GM13977 (cell line): ENCODE measurements around the gene DNAH10.

Source experiments
- DNase-seq: peaks from one replicate; pipeline ENCODE4 v3.0.0; 2012; ENCODE audit warnings: low spot score
- in situ Hi-C: fragments of 300-500 bp; cut with MboI; formaldehyde crosslinking; loops from one replicate; pipeline ENCODE4 v1.12.0; 2022; ENCODE audit warnings: low sequenced_read_pairs, low pct_unique_long_range_greater_than_20kb, mixed read lengths, inconsistent platforms; ENCODE audit not compliant: unreplicated experiment
- TF ChIP-seq, protein P1 (sequence below): IDR thresholded peaks from 2 replicates; pipeline ENCODE4 v1.5.1; 2012; ENCODE audit warnings: mild to moderate bottlenecking, control low read depth; ENCODE audit not compliant: insufficient read depth; ENCODE audit errors: extremely low read depth, missing control alignments

The DNAH10 gene

DNA sequence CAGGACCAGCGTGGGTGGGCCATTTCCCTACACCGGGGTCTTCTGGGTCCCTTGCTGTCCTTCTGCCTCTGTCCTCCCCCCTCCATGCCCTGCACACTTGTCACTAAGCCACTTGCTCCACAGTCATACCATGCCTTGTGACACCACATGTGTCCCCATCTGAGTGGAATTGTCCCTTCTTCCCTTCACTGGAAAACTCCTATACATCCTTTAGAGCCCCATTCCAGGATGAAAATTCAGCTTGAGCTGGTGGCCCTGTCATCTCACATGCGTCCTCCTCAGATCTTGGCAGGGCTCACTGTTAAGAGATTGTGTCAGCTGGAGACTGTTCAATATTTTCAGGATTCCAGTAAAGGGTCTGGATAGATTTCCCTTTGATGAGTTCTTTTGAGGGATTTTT lies 87.4 kb downstream of the DNAH10 start:
- TF ChIP-seq, protein P1, sequence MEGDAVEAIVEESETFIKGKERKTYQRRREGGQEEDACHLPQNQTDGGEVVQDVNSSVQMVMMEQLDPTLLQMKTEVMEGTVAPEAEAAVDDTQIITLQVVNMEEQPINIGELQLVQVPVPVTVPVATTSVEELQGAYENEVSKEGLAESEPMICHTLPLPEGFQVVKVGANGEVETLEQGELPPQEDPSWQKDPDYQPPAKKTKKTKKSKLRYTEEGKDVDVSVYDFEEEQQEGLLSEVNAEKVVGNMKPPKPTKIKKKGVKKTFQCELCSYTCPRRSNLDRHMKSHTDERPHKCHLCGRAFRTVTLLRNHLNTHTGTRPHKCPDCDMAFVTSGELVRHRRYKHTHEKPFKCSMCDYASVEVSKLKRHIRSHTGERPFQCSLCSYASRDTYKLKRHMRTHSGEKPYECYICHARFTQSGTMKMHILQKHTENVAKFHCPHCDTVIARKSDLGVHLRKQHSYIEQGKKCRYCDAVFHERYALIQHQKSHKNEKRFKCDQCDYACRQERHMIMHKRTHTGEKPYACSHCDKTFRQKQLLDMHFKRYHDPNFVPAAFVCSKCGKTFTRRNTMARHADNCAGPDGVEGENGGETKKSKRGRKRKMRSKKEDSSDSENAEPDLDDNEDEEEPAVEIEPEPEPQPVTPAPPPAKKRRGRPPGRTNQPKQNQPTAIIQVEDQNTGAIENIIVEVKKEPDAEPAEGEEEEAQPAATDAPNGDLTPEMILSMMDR: no peak
- no peak for DNase-seq
- in situ Hi-C loops: no loop called here

DNA sequence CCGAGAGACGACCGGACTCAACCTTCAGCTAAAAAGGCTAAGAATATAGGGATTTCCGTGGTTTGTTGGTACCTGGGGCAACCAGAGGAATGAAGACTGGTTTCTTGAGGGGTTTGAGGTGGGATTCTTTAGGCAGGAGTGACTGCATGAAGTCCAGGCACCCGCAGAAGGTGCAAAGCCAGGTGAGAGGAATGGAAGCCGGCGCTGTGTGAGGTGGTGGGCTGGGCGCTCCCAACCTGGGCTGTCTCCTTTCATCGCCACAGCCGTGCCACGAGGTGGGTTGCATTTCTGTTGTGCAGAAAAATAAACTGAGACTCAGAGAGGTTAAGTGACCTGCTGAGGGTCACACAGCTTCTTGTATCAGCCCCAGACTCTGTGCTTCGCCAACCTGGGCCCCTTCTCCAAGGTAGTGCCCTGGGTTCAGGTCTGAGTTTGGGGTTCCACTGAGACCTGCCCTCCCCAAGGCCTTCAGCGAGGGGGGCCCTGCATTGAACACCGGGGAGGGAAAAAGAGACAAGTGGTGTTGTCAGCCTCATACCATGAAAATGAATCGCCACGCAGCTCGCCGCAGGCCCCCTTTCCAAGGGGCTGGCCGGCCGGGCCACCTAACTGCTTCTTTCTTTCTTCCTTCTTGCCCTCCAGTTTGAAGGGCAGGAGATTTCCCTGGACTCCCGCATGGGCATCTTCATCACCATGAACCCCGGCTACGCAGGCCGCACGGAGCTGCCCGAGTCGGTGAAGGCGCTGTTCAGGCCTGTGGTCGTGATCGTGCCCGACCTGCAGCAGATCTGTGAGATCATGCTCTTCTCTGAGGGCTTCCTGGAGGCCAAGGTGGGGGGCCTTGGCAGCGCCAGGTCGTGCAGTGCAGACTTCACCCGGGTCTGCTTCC lies 88.4 kb downstream of the DNAH10 start:
- in situ Hi-C loops: no loop called here
- TF ChIP-seq, protein P1: no peak

DNA sequence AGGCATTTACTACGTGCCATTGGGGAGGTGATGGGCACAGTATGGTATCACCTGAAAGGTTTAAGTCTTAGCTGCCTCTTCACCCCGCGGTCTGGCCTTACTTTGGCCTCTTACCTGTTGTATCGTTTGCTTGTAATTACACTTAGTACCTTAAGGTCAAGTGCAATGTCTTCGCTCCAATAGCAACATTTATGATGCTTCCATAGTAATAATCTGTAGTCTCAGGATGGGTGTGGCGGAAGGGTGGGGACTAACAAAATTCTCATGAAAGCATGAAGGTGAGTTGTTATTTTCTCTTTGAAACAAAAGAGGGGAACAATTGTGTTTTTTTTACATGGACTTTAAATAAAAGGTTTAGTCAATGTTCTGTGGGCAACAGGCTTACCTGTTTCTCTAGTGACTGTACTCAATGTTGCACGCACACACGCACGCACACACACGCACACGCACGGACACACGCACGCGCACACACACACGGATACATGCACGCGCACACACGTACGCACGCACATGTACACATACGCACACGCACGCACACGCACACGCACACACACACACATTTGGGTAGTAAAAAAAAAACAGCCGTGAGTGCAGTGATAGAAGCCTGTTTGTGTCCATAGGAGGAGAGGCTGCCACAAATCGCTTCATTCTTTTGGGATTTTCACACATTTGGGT lies 91.4 kb downstream of the DNAH10 start:
- in situ Hi-C loops: no loop called here
- DNase-seq: no peak
- TF ChIP-seq, protein P1: no peak

More for the DNA sequence above, 88.4 kb downstream of the DNAH10 start:
- DNase-seq: no peak

DNA sequence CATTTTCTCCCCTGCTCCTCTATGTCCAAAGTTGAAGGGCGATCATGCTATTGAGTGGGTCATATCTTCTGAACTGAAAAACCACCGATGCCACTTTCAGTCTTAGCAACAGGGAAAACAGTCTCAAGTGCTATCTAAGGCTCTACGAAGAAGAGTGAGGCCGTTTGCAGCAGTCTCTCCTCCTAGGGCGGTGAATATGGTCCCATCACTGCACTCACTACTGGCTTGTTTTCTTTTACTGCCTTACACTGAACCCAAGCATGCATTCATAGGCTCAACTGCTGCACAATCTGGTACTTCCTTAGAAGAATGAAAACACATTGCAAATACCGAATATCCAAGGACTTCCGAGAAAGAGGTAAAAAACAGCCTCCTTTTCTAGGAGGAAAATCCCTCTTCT lies 92.1 kb downstream of the DNAH10 start:
- no peak for DNase-seq
- in situ Hi-C loops: no loop called here
- TF ChIP-seq, protein P1: no peak

DNA sequence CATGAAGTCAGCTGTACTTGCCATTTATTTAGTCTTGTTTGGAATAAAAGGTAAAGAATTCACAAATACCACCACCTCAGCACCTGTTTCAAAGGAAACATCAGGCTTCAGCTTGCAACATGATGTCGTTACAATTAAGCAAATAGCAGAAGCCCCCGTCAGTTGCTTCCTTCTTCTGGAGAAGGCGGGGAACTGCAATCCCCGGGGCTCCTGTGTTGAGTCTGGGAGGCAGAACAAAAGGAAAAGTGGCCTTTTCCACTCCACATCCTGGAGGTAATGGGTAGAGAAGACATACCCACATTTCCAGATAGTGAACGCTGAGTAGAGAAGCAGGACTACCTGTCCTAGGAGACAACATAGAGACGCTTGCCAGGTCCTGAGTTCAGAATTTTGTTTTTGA lies 92.8 kb downstream of the DNAH10 start:
- in situ Hi-C loops: no loop called here
- no peak for DNase-seq
- TF ChIP-seq, protein P1: no peak

DNA sequence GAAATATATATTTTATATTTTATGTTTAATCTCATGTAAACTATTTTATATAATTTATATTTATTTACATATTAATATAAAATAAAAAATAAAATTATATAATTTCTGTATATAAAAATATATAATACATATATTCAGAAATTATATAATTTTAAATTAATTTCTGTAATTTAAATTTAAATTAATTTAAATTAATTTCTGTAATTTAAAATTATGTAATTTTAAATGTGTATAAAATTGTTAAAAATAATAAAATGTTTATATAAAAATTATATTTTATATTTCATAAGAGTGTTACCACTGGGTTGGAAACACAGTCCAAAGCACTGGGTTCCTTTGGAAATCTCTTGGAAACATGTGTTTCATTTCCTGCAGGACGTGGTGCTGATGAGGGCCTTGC lies 94.6 kb downstream of the DNAH10 start:
- in situ Hi-C loops: no loop called here
- TF ChIP-seq, protein P1: no peak
- no peak for DNase-seq
